ENCODE data around the gene PPP1R1A.

Gene PPP1R1A

GRCh38 chr12:54603173-54603814 lies 14.8 kb upstream of the PPP1R1A start:
- peak; percentile 49 to 63 for DNase-seq

- DNase-seq = no peak
Measured at GRCh38 chr12:54602661-54603060, 14.2 kb upstream of the PPP1R1A start.

DNA sequence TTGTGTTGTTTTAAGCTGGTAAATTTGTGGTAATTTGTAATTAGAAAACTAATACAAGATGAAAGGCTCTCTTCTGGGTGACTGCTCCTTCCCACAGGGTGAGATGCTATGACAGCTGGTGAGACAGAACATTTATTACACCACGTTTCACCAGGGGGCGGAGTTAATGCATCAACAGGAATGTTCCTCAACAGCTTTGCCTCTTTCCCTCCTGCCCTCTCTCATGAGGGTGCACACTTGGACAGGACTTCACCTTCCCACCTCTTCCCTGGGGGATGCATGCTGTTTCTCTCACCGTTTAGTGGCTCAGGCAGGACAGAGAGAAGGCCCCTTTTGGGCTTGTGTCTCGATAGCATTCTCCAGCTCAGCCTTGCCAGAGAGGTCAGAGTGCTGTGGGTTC lies 13.4 kb upstream of the PPP1R1A start:
- no peak for DNase-seq

DNA sequence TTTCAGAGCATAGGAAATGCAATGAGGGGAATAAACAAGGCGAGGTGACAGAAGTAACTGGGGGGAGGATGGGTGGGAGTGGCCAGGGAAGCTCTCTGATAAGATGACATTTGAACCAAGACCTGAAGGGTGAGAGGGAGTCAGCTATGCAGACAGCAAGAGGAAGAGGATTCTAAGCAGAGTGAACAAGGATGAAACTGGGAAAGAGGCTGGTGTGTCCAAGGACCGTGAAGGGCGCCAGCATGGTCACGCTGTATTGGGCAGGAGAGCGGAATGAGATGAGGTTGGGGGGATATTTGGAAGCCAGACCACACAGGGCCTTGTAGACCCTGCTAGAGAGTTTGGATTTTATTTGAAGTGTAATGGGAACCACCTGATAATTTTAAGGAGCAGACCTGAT lies 10.5 kb upstream of the PPP1R1A start:
- no peak for DNase-seq

GRCh38 chr12:54596526-54596946 lies 8.1 kb upstream of the PPP1R1A start:
- DNase-seq = peak; percentile 29 to 52

DNA sequence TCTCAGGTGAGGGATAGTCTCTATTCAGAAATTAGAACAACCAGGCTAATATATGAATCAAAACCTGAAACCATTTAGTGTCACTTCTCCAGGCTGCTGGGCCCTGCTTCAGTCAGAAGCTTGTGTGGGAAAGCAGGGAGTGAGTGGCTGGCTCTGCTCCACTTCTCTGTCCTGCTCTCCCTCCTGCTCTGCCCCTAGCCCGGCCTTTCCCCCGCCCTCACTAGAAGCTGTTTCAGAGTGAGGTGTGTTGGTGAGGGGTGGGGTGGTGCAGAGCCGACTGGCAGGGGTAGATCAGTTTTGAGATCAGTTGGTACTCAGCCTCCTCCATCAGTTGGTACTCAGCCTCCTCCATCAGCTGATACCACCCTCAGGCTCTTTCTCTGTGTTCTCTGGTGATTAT lies 7.0 kb upstream of the PPP1R1A start:
- DNase-seq = no peak

DNA sequence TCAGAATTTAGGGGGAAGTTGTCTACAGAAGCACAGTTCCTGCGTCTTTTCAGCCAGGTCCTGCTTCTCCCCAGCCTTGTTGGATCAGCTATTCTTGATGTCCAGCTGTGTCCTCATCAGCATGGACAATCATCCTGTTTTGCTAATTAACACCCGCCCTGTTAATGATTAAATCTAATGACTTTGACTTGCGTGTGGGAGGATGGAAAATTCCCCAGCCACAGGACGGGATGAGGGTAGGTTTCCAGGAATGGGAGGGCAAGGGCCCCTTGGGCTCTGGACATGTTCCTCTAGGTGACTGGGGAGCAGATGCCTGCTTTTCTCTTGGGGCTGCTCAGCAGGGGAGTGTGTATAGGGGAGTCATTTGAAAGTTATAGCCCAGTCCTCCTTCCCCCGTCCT lies 5.3 kb upstream of the PPP1R1A start:
- DNase-seq = no peak

GRCh38 chr12:54593135-54593534 lies 4.7 kb upstream of the PPP1R1A start:
- DNase-seq = no peak

GRCh38 chr12:54592316-54592715 lies 3.9 kb upstream of the PPP1R1A start:
- no peak for DNase-seq

GRCh38 chr12:54590978-54591591 lies 2.6 kb upstream of the PPP1R1A start:
- DNase-seq = no peak

- no peak for DNase-seq
Measured at GRCh38 chr12:54589964-54590363, 1.5 kb upstream of the PPP1R1A start.

GRCh38 chr12:54588890-54589267 lies 420 bp upstream of the PPP1R1A start:
- DNase-seq = no peak

GRCh38 chr12:54587315-54587873 lies 1.1 kb downstream of the PPP1R1A start:
- DNase-seq = no peak

DNA sequence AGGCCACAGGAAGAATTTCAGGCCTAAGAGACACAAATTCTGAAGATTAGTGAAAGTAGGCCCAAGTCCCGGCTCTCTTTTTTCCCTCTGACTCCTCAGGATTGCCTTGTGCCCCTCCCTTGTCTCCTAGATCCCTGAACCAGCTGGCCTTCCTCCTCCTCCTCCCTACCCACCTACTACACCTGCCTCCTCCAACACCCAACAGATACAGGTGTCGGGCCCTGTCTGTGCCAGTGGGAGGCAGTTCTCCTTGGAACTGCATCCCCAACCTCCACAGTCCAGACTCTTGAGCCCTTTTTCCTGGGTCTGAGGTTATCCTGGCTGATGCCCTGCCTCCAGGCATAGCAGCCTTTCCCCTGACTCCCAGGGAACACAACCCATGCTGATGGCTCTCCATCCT lies 1.8 kb downstream of the PPP1R1A start:
- DNase-seq = no peak

GRCh38 chr12:54585243-54585642 lies 3.2 kb downstream of the PPP1R1A start:
- no peak for DNase-seq

DNA sequence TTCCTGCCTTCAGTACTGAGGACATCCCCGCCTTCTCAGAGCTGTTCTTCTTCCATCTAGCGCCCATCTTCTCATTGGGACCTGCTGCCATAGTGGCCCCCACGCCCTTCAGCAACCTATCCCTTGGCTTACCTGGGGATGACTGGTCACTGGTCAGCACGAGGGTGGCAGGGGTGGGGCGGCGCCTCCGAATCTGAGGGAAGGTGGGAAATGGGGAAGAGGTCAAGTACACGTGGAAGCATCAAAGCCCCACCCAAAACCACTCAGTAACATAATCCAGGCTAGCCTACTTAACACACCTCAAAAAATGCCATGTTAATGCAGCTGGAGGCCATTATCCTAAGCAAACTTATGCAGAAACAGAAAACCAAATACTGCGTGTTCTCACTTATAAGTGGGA lies 4.3 kb downstream of the PPP1R1A start:
- no peak for DNase-seq

GRCh38 chr12:54583726-54584125 lies 4.7 kb downstream of the PPP1R1A start:
- no peak for DNase-seq

DNA sequence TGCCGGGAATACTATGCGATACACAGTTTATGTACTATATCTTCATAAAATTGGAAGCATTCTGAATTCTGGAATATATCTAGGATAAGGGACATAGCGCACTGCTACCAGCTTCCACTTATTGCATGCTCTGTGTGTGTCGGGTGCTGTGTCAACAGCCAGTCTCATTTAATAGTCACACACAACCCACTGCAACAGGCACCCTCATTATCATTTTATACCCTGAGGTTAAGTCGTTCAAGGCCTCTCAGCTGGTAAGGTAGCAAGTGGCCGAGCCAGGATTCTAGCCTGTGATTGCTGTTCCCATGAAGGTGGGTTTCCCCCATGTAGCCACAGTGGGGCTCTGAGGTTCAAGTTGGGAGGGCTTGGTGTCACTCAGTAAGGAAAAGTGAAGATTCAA lies 7.0 kb downstream of the PPP1R1A start:
- DNase-seq = no peak

DNA sequence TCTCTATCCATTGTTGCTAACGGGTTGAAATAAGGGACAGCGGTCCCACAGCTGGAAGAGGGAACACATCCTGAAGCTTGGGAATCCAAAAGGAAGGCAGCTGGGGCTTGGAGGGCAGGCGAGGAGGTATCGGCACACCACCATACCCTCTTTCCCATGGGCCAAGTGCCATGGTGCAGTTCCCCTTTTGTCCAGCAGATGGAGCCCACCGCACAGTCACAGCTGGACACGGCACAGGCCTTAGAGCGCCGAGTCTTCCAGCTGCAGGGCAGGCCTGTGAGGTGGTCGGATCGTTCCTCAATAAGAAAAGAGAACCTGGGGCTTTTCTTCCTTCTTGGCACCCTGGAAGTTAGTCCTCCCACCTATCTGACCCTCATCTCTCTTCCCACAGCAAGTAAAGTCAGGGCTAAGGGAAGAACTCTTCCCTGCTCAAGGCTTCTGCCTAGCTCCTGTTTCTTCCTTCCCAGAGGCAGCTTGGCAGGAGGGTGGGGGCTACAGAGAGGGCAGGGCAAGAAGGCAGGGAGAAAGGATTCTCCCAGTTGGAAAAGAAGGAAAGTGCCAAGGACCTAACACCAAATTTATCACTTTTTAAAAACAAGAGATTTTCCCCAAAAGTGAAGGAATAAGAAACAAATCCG lies 8.6 kb downstream of the PPP1R1A start:
- DNase-seq = peak; percentile 62 to 85

- DNase-seq = no peak
Measured at GRCh38 chr12:54579258-54579657, 9.2 kb downstream of the PPP1R1A start.

GRCh38 chr12:54578778-54579177 lies 9.7 kb downstream of the PPP1R1A start:
- DNase-seq = no peak

GRCh38 chr12:54572881-54573280 lies 15.6 kb downstream of the PPP1R1A start:
- DNase-seq = no peak

- no peak for DNase-seq
Measured at GRCh38 chr12:54571193-54572188, 17.0 kb downstream of the PPP1R1A start.
